HG03439 (cell line): ENCODE data around the gene GREB1.

Experiments used
- ATAC-seq: cut with Tn5 transposase; IDR thresholded peaks from one replicate; pipeline ENCODE4 v1.9.1; 2021; ENCODE audit warnings: mild to moderate bottlenecking, moderate library complexity; ENCODE audit not compliant: unreplicated experiment

Gene GREB1, protein sequence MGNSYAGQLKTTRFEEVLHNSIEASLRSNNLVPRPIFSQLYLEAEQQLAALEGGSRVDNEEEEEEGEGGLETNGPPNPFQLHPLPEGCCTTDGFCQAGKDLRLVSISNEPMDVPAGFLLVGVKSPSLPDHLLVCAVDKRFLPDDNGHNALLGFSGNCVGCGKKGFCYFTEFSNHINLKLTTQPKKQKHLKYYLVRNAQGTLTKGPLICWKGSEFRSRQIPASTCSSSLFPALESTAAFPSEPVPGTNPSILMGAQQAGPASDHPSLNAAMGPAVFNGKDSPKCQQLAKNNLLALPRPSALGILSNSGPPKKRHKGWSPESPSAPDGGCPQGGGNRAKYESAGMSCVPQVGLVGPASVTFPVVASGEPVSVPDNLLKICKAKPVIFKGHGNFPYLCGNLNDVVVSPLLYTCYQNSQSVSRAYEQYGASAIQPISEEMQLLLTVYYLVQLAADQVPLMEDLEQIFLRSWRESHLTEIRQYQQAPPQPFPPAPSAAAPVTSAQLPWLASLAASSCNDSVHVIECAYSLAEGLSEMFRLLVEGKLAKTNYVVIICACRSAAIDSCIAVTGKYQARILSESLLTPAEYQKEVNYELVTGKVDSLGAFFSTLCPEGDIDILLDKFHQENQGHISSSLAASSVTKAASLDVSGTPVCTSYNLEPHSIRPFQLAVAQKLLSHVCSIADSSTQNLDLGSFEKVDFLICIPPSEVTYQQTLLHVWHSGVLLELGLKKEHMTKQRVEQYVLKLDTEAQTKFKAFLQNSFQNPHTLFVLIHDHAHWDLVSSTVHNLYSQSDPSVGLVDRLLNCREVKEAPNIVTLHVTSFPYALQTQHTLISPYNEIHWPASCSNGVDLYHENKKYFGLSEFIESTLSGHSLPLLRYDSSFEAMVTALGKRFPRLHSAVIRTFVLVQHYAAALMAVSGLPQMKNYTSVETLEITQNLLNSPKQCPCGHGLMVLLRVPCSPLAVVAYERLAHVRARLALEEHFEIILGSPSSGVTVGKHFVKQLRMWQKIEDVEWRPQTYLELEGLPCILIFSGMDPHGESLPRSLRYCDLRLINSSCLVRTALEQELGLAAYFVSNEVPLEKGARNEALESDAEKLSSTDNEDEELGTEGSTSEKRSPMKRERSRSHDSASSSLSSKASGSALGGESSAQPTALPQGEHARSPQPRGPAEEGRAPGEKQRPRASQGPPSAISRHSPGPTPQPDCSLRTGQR (N-terminal part only)

DNA sequence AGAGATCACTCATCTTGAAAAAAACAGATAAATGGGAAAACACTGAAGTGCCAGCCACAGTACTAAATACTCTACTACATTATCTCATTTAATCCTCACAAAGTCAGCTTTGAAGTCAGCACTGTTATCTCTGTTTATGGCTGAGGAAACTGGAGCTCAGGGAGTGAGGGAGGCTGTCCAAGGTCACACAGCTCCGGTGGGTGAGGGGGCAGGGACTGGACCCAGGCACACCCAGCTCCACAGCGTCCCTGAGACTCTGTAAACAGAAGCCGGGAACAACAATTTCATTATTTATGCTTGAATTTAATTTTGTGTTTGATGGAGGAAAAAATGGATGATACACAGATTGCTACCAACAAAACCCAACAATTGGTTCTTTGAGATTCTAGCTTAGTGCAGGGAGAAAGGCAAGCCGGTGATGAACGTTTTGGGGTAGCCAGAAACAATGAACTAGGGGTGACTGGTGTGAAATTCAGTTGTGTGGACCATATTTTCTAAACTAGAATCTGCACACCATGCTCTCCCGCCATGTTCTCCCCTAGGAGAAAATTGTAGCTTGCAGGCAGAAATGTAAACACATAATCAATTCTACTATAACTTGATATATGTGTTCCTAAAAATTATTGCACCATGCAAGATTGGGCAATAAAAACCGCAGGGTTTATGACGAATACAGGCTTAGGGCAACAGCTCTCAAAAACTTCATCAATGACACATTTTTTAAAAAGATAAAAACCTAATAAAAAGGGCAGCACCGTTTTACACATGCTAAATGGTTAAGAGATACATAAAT is at the start of gene GREB1:
Gene GREB1, plus strand, starts transcription at position 768 of the 793 bp plus-strand sequence. CDS start 22,570 bp downstream, outside the sequence.
- no peak for ATAC-seq

DNA sequence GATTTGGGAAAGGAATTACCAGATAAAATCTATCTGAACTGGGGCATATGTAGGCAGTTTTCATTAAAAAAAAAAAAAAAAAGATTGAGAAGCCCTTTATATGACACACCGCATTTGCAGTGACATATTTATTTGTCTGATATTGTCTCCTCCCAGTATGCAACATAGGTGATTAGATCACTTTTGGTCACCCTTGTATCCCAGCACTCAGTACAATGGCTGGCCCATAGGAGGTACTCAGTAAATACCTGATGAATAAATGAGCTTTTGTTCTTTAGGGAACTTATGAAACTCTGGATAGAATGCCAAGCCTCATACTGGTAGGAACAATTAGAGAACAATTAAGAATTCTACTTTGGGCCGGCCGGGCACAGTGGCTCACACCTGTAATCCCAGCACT is 45.0 kb upstream of the GREB1 start:
- no peak for ATAC-seq

DNA sequence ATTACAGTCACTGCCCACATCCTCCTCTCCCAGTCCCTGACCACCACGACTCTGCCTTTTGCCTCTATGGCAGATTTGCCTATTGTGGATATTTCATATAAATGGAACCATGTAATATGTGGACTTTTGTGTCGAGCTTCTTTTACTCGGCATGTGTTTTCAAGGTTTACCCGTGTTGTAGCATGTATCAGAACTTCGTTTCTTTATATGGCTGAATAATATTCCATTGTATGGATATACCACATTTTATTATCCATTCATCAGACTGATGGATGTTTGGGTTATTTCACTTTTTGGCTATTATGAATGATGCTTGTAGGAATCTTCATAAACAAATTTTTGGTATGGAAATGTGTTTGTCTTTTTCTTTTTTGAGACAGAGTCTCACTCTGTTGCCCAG is 43.7 kb upstream of the GREB1 start:
- no peak for ATAC-seq

DNA sequence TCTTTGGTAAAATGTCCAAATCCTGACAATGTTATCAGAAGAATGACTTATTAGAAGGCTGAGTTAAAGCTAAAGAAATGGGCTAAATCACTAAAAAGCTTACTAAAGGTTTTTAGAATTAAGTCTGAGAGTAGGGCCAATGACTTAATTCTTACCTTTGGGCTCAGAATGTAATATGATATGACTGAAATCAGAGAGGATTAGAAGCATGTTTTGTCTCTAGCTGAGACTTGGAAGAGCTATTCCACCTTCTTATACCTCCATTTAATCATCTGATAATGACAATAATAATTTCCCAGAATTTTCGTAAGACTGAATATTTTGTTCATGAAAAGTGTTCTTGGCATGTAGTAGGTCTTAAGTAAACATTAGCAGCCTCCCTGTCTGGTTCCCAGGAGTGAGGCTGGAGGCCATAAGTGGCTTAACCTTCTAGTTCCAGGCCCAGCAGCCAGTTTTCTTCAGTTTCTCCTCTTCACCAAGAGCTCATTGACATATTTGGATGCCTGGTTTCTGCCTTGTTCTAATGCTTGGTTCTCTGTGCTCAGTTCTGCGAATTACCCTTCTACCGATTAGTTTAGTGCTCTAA is 42.4 kb upstream of the GREB1 start:
- no peak for ATAC-seq

DNA sequence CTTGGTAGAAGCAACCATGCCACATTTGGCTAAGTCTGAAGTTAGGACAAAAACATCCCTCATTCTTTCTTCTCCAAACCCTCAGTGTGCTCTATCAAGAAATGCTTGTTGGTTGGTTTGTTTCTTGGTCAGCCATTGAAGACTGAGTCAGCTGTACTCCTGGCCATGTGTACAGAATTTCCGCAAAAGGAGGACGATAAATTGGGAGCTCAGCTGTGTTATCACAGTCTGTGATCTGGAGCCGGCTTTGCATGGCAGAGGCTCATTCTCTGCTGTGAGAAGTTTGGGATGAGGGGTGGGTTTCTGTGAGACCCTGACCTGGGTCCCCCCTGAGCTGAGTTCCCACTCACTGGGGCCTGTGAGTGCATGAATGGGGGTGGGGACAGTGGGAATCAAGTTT is 41.6 kb upstream of the GREB1 start:
- no peak for ATAC-seq

DNA sequence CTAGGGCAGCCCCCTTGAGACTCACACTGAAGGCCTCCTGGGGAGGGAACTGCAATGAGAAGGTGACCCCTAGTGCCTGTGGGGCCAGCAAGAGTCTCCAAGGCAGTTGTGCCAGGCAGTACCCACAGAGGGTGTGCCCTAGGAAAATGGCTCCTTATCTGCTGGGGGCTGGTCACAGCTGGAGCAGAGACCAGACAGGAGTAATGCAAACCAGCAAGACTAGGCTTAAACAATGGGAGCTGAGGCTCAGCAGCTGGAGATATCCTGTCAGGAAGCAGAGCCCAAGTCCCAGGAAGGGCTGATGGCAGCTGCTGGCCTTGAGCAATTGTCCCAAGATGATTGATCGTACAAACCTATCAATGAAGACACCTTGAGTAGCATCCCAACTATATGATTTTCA is 41.1 kb upstream of the GREB1 start:
- ATAC-seq = no peak

DNA sequence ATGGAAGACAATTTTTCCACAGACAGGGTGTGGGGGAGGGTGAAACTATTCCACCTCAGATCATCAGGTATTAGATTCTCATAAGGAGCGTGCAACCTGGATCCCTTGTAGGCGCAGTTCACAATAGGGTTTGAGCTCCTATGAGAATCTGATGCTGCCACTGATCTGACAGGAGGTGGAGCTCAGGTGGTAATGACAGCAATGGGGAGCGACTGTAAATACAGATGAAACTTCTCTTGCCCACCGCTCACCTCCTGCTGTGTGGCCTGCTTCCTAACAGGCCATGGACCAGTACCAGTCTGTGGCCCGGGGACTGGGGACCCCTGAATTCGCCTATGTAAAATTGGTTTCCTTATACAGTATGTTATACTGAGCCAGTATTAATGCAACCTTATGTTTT is 40.6 kb upstream of the GREB1 start:
- no peak for ATAC-seq

DNA sequence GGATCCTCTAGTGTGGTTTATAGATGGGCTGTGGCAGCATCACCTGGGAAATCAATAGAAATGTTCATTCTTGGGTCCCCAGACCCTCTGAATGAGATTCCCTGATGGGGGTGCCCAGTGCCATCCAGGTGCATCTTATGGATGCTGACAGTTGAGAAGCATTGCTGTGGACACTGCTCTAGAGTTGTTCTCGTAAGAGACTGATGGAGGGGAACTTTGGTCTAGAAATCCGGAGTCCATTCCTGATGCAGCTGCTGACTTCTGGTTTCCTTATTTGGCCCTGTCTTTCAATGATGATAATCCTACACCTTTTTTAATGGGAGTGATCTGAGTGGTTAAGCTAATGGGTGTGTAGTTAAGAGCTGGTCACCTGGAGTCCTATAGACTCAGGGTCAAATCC is 39.5 kb upstream of the GREB1 start:
- no peak for ATAC-seq

DNA sequence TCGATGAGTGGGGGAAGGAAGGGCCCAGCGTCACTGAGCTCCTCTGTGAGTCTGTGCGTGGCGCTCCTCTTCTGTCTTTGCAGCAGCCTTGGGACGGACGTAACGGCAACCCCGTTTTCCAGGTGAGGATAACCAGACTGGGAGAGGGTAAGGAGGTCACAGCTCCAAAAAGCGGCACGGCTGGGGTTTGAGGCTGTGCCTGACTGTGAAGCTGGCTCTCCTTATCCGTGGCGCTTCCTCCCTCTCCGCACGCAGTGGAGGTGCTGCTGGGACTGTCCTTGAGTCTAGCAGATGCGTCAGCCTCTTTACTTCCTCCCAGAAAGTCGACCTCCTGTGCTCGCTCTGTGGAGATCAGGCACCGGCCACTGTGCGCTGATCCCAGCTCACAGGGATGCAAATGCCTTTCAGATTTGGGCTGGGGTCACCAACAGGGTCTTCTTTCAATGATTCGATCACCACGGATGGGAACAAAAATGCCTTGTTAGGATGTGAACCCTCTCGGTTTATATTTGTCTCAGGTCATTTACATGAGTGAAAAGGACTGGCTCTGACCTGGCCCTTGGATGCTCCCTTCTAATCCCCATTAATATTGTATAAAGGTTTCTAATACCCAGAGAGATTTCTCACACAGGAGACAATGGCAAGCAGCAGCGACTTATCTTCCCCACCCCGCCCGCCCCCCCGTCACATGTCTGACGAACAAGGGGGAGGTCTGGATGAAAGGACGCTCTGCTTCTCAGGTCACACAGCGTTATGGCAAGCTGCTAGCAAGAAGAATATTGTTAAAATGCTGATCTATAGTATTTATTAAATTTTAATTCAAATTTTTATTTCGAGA is 37.8 kb upstream of the GREB1 start:
- no peak for ATAC-seq

DNA sequence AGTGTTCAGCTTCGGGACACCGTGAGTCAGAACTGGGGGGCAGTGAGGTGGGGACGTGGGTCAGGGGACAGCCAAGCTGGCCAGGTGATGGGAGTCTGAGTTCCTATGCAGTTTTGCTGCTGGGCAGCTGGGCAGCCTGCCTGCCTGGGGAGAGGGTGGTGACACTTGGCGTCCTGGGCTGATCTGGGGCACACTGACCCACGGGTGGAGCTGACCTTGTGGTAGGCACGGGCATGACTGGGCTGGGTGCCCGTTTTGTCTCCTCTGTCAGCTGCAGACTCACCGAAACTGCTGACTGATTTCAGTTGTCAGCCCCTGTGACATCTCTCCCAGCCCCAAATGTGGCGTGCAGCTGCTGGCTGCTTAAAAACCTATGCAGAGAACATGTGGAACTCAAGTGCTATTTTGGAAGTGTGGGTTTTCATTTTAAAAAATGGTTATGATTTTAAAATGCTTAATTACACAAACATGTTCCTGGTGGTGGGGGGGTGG is 35.3 kb upstream of the GREB1 start:
- peak; percentile 96 for ATAC-seq

DNA sequence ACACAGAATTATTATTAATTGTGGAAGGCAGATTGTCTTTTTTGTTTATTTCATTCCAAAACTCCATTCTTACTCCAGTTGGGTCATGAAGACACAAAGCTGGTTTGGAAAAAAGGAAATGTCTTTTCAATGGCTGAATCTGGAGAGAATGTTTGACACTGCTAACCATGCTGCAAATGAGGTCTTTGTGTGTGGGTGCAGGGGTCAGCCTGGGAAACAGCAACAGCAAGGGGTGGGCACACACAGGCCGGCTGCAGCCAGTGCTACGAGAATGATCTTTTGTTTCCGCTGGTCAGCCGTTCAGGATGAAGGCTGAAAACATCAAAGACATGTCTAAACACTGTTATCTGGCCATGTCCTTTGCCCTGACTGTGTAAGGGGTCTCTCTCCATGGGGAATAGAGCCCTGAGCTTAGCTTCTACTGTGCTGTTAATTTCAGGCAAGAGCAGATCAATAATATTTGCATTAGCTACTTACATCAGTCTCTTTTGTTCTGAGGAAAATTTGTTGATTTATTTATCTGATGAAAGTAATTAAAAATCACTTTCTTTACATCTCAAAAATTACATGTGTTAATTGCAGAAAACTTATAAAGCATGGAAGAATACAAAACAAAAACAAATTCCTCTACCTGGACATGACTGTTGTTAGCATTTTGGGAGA is 34.6 kb upstream of the GREB1 start:
- ATAC-seq = no peak

DNA sequence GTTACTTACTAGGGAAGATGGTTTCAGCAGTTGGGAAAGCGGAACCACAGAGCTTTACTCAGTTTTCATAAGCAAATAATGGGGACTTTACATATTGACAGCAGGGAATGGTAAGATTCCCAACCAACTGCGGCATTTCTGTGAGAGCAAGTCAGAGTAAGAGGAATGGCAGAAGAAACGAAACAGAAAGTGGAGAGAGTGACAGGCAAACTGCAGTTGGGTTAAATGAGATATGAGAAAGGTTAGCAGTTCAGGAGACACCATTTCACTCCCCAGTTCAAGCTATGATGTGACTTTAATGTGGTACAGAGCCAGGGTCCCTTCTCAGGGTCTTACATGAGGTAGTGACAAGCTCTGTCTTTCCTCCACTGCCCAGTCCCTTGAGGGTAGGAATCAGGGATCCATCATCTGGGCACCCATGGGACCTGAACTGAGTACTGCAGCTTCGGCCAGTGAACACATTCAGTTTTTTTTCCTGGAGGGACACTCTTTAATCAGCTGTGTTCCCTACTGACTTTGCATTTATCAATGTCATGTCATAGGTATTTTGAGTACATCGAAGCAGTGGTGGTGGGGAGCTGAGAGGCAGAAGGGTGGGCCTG is 33.0 kb upstream of the GREB1 start:
- no peak for ATAC-seq

DNA sequence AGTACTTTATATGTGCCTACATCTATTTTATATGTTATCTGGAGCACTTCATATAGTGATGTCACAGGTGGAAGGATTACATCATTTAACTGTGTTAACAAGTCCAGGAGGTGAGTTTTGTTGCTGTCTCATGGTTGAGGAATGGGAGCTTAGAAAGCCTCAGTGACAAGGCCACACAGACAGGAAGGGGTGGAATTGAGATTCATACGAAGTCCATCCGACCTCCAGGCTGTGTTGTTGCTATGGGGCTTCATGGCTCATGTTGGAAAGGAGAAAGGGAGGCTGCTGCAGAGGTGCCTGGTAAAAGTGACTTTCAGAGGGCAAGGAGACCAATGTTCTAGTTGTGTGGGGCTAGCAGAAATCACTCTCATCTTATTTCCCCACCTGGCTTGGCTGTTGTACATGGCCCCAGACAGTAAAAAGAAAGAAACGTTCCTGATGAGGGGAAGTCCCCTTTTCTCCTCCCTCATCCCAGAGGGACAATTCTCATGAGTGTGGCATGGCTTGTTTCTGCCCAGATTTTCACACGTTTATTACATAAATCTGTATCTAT is 31.0 kb upstream of the GREB1 start:
- no peak for ATAC-seq

DNA sequence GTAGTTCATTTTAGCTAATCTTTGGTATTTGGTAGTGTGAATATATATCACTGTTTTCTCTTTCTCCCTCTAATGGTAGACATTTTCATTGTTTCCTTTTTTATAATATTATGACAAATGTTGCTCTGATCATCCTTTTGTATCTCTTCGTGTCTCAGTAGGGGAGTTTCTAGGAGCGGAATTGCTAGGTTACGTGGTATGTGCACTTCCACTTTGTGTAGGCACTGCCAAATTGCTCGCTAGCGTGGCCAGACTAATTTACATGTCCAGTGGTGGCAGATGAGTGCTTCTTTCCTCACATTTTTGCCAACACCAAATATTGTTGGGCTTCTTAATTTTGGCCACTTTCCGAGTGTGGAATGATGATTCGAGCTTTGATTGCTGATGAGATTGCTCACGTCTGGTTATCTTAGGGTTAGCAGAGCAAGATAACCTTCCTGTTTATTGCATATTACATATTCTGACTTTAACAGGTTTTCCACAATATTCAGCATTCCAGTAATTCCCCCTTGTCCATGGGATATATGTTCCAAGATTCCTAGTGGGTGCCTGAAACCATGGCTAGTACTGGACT is 30.4 kb upstream of the GREB1 start:
- no peak for ATAC-seq

DNA sequence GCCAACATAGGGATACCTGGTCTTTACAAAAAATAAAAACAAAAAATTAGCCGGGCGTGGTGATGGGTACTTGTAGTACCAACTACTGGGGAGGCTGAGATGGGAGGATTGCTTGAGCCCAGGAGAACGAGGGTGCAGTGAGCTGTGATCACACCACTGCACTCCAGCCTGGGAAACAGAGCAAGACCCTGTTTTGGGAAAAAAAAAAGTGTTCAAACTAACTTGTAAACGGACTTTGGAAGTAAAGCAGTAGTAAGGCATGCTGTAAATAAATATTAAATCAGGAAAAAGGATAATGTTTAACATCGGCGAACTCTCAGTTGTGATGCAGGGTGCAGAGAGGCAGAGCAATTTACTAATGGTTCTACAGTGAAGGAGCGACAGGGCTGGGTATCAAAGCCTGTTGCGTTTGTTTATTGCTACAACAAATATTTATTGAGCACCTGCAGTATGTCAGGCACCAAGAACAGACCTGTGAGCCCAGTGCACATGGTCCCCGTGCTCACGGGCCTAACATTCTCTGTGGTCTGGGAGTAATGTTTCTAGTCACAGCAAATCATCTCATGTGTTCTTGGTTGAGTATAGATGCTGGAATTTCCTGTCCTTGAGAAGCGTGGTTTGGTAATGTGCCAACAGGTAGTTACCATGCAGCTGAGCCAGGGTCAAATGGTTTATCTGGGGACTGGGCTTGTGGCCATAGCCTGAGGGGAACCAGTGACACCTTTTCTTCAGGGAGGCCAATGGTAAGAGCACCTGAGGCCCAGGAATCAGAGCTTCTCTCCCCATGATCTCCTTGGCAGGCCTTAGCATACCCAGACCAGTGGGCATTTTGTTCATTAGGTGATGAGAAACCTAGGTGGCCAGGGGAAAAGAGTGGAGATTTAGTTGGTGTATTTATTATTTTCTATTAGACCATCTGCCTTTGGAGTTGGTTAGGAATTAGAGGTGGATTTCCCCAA is 27.9 kb upstream of the GREB1 start:
- ATAC-seq = no peak

DNA sequence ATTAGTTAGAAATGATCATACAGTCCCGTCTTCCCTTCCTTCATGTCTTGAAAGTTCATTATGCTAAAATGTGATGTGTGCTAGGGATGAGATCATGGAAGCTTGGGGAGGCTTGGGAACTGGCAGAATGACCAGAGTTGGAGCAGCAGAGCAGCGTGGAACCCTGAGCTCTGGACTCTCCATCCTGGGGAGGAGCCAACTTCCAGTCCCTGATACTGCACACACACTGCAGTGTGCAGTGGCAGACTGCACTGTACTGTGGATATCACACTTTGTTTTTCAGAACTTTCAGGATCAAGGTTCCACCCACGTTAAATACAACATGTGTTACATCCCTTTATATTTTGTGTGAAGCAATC is 27.3 kb upstream of the GREB1 start:
- ATAC-seq = no peak

DNA sequence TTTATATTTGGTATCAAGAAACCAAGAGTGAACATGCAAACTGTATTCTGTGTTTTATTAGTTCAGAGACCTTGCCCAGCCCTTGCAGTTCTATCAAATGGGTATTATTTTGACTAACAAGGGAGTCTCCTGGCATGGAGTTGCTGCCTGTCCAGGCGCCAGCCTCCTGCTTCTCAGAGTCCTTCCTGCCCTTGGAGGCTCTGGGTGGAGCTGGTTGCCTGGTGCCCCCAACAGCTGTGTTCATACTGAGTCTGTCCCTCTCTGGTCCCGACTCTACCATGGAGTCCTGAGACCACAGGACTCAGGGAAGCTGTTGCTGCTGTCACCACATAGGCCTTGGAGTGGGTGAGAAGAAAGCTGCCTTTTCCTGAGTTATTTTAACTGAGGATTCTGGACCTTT is 26.3 kb upstream of the GREB1 start:
- ATAC-seq = no peak
